HUDEP-2 (cell line): ENCODE results near the gene SETBP1.

Experiments
- DNase-seq, 76 experiments: peaks; one replicate each; lab custom pipeline; 2025; ENCODE audit not compliant: unreplicated experiment in 76 of 76; lab: John Stamatoyannopoulos, UW

SETBP1 gene

GRCh38 chr18:44998360-44998759 is 317.7 kb downstream of the SETBP1 start:
- no peak for DNase-seq

DNA sequence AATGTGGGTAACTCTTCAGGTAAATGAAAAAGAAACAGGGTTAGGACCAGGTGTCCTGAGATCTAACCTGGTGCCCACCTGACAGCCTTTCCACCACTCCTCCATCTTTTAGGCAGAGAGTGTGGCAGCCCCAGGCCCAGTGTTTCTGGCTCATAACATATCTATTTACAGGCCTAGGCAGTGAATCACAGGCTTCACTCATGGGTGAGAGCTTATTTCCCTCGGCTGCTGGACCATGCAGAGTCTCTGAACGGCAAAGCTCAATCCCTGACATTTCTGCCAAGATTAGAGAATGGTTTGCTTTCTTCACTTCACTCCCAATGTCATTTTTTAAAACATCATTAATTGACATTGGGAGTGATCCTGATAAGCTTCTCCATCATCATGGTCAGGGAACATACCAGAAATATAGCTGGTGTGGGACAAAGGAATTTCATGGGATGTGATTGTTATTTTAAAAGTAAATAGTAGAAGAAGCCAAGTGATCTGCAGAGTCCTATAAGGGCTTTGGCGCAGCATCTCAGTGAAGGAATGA is 323.9 kb downstream of the SETBP1 start:
- no peak for DNase-seq

GRCh38 chr18:45006934-45007333 is 326.2 kb downstream of the SETBP1 start:
- no peak for DNase-seq

DNA sequence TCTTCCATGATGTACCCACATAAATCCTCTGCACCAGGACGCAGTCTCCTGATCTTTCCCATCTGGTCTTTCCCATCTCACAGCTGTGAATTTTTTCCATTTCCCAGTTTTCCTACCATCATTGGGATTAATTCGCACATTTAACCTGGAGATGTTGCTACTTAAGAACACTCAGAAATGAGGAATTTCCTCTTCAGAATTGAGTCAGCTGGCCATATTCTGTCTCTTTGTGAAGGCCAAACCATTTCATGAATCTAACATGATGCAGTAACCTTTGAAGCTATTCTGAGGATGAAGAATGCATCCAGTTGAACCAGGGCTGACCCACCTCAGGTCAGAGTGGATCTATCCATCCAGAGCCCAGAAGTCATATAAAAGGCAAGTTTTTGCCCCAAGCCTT is 326.8 kb downstream of the SETBP1 start:
- DNase-seq = no peak

DNA sequence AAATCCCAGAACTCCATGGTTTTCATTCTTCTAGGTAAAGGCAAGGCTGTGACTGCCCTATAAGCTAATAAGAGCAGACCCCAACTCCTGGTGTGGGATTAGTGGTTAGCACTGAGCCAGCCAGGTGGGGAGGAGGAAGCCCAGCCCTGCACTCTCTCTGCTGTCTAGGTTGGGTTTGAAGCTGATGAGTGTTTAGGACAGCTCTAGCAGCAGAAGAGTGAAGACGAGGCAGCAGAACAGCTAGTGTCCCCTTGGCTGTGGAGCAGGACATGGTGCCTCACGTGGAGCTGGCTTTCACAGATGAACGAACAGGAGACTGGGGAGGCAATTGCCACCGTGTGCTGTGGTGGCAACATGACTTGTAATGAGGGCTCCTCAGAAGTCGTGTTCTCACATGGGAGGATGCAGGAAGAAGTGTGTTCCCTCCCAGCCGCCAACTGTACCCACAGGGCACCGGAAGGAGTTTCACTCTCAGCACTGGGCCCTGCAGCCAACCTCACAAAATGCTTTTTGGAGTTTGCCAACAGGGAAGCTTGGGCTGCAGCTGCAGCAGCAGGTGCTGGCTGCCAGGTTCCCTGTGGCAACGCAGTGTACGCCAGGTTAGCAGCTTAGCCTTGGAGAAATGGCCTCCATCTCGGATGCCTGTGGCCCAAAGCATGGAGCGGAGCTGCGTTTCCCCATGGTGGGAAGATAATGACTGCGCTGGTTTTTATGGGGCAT is 328.2 kb downstream of the SETBP1 start:
- no peak for DNase-seq

- DNase-seq = no peak
Measured at GRCh38 chr18:45009756-45010155, 329.1 kb downstream of the SETBP1 start.

- no peak for DNase-seq
Measured at GRCh38 chr18:45012286-45012685, 331.6 kb downstream of the SETBP1 start.

DNA sequence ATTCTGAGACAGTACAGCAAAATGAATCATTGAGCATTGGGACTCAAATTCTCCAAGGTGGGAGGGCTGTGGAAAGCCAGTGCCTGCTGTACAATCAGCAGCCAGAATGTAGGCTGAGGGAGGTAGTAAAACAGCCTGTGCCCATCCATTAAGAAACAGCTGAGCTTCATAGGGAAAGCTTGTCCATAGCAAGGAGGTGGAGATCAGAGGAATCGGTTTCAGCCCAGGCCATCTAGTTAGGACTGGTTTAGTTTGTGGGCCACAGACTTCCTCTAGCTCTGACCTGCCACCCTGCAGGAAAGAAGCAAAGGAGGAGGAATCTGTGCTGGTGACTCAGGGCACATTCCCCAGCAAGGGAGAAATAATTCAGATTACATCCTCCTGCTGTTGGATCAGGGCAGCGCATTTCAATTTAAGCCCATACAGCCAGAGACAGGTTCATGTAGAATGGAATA is 333.4 kb downstream of the SETBP1 start:
- no peak for DNase-seq

DNA sequence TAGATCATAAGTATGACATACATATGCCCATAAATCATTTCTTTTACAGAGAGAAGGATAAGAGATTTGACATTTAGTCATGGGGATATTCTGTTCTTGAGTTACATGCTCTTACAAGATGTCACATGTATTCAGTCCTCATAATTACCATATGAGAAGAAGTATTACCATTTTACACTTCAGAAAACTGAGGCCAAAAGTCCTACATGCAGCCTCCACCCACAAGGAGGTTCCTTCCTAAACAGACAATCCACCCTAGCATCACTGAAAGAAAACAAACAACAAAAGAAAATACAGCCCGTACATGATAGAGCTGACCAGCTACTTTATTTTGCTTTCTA is 335.1 kb downstream of the SETBP1 start:
- DNase-seq = no peak

- DNase-seq = no peak
Measured at GRCh38 chr18:45019469-45019868, 338.8 kb downstream of the SETBP1 start.

GRCh38 chr18:45023519-45023918 is 342.8 kb downstream of the SETBP1 start:
- DNase-seq = no peak

- no peak for DNase-seq
Measured at GRCh38 chr18:45024357-45025088, 343.8 kb downstream of the SETBP1 start.

GRCh38 chr18:45025089-45025450 is 344.4 kb downstream of the SETBP1 start:
- no peak for DNase-seq

- DNase-seq = no peak
Measured at GRCh38 chr18:45026162-45026561, 345.5 kb downstream of the SETBP1 start.

GRCh38 chr18:45034179-45034578 is 353.5 kb downstream of the SETBP1 start:
- DNase-seq = no peak

DNA sequence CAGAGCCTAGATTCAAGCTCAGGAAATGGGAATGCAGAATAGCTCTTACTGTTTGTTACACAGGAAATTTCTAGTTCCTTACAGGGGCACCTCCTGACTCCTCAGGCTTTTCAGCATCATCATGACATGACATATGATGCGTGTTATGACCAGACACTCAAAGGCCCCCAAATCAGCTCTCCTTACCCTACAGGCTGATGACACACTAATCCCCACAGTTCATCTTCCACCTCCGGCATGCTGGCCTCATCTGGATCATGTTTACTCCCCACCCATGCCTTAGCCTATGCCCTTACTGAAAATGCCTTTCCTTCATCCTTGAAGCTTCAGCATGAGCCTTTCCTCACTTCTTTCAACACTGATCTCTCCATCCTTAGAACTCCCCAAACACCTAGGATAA is 356.9 kb downstream of the SETBP1 start:
- no peak for DNase-seq

GRCh38 chr18:45039376-45039775 is 358.7 kb downstream of the SETBP1 start:
- DNase-seq = no peak

GRCh38 chr18:45040879-45041278 is 360.2 kb downstream of the SETBP1 start:
- DNase-seq = no peak

- no peak for DNase-seq
Measured at GRCh38 chr18:45044787-45045186, 364.1 kb downstream of the SETBP1 start.

GRCh38 chr18:45046228-45046627 is 365.5 kb downstream of the SETBP1 start:
- no peak for DNase-seq

- no peak for DNase-seq
Measured at GRCh38 chr18:45046961-45047360, 366.3 kb downstream of the SETBP1 start.
